HEK293 (cell line): Measurements from ENCODE around the gene BIN1.

Source experiments
- CTCF ChIA-PET: fragments of 350-600 bp; formaldehyde crosslinking; extraction: SDS; loops from one replicate; lab custom pipeline; 2021; ENCODE audit warnings: antibody characterized with exemption; lab: Yijun Ruan, JAX
- POLR2A ChIA-PET: fragments of 300-600 bp; formaldehyde crosslinking; extraction: SDS; loops from one replicate; lab custom pipeline; 2020; ENCODE audit warnings: antibody characterized with exemption, inconsistent platforms; lab: Yijun Ruan, JAX
- H3K27ac ChIP-seq: fragments of 200-500 bp; sonication (Bioruptor generic); 2 replicates; pipeline ENCODE4 v1.5.1; 2014; ENCODE audit warnings: low read depth, low read length, control low read depth, inconsistent platforms; ENCODE audit errors: extremely low read depth
- H3K36me3 ChIP-seq, 2 experiments: fragments of 200-500 bp in 1 of 2; sonication (Bioruptor generic) in 1 of 2; 1 replicate in 1 of 2; 2 replicates in 1 of 2; pipeline ENCODE4 v1.5.1; 2014 to 2017; ENCODE audit warnings: inconsistent platforms in 2 of 2, low read length in 2 of 2; ENCODE audit not compliant: control insufficient read depth in 2 of 2, insufficient read depth in 1 of 2
- H3K4me1 ChIP-seq: fragments of 200-500 bp; sonication (Bioruptor generic); 2 replicates; pipeline ENCODE4 v1.5.1; 2014; ENCODE audit warnings: mild to moderate bottlenecking, low read length, inconsistent platforms; ENCODE audit not compliant: control insufficient read depth, insufficient read depth
- H3K4me3 ChIP-seq: 2 replicates; pipeline ENCODE4 v1.5.1; 2011; ENCODE audit warnings: low read depth, mild to moderate bottlenecking, control low read depth, low read length, moderate library complexity
- H3K9me3 ChIP-seq: fragments of 200-500 bp; sonication (Bioruptor generic); 2 replicates; pipeline ENCODE4 v1.5.1; 2014; ENCODE audit warnings: low read depth, low read length, inconsistent platforms; ENCODE audit not compliant: control insufficient read depth, insufficient read depth
- GLI2 ChIP-seq: fragments of 450-650 bp; formaldehyde crosslinking; IDR thresholded peaks from 2 replicates; pipeline ENCODE4; 2017; ENCODE audit warnings: missing biosample characterization, missing genetic modification characterization, low read depth, borderline replicate concordance
- PRDM1 ChIP-seq: fragments of 450-650 bp; formaldehyde crosslinking; IDR thresholded peaks from 2 replicates; pipeline ENCODE4; 2016; ENCODE audit warnings: missing biosample characterization, missing genetic modification characterization
- SP2 ChIP-seq: fragments of 450-650 bp; formaldehyde crosslinking; IDR thresholded peaks from 2 replicates; pipeline ENCODE4 v1.5.1; 2016; ENCODE audit warnings: missing biosample characterization, missing genetic modification characterization
- ZBTB48 ChIP-seq: fragments of 450-650 bp; formaldehyde crosslinking; IDR thresholded peaks from 2 replicates; pipeline ENCODE4 v1.5.1; 2016; ENCODE audit warnings: missing biosample characterization, missing genetic modification characterization
- ZFP37 ChIP-seq: fragments of 450-650 bp; formaldehyde crosslinking; IDR thresholded peaks from 2 replicates; pipeline ENCODE4 v1.5.1; 2016; ENCODE audit warnings: missing biosample characterization, missing genetic modification characterization
- ZFP69B ChIP-seq: fragments of 450-650 bp; formaldehyde crosslinking; IDR thresholded peaks from 2 replicates; pipeline ENCODE4 v1.5.1; 2016; ENCODE audit warnings: missing biosample characterization, missing genetic modification characterization
- ZIC2 ChIP-seq: fragments of 450-650 bp; formaldehyde crosslinking; IDR thresholded peaks from 2 replicates; pipeline ENCODE4 v1.5.1; 2016; ENCODE audit warnings: missing biosample characterization, missing genetic modification characterization
- ZNF169 ChIP-seq: fragments of 450-650 bp; formaldehyde crosslinking; IDR thresholded peaks from 2 replicates; pipeline ENCODE4 v1.5.1; 2016; ENCODE audit warnings: missing biosample characterization, missing genetic modification characterization
- ZNF211 ChIP-seq: fragments of 450-650 bp; formaldehyde crosslinking; IDR thresholded peaks from 2 replicates; pipeline ENCODE4 v1.5.1; 2016; ENCODE audit warnings: low read depth, missing biosample characterization, missing genetic modification characterization
- ZNF214 ChIP-seq: fragments of 450-650 bp; formaldehyde crosslinking; IDR thresholded peaks from 2 replicates; pipeline ENCODE4 v1.5.1; 2017; ENCODE audit warnings: missing biosample characterization, mild to moderate bottlenecking, missing genetic modification characterization, borderline replicate concordance
- ZNF335 ChIP-seq: fragments of 450-650 bp; formaldehyde crosslinking; conservative IDR thresholded peaks from 2 replicates; pipeline ENCODE4 v1.5.1; 2016; ENCODE audit warnings: missing biosample characterization, missing genetic modification characterization
- ZNF341 ChIP-seq: fragments of 450-650 bp; formaldehyde crosslinking; IDR thresholded peaks from 2 replicates; pipeline ENCODE4; 2016; ENCODE audit warnings: low read depth, missing biosample characterization, missing genetic modification characterization
- ZNF366 ChIP-seq: fragments of 450-650 bp; formaldehyde crosslinking; conservative IDR thresholded peaks from 2 replicates; pipeline ENCODE4 v1.5.1; 2016; ENCODE audit warnings: missing biosample characterization, missing genetic modification characterization
- ZNF416 ChIP-seq: fragments of 450-650 bp; formaldehyde crosslinking; IDR thresholded peaks from 2 replicates; pipeline ENCODE4 v1.5.1; 2016; ENCODE audit warnings: missing biosample characterization, missing genetic modification characterization
- ZNF530 ChIP-seq: fragments of 450-650 bp; formaldehyde crosslinking; IDR thresholded peaks from 2 replicates; pipeline ENCODE4 v1.5.1; 2016; ENCODE audit warnings: low read depth, missing biosample characterization, missing genetic modification characterization
- ZNF555 ChIP-seq: fragments of 450-650 bp; formaldehyde crosslinking; conservative IDR thresholded peaks from 2 replicates; pipeline ENCODE4 v1.5.1; 2017; ENCODE audit warnings: missing biosample characterization, mild to moderate bottlenecking, missing genetic modification characterization, inconsistent platforms
- ZNF560 ChIP-seq: fragments of 450-650 bp; formaldehyde crosslinking; IDR thresholded peaks from 2 replicates; pipeline ENCODE4 v1.5.1; 2017; ENCODE audit warnings: missing biosample characterization, missing genetic modification characterization, borderline replicate concordance
- ZNF585B ChIP-seq: fragments of 450-650 bp; formaldehyde crosslinking; IDR thresholded peaks from 2 replicates; pipeline ENCODE4 v1.5.1; 2016; ENCODE audit warnings: missing biosample characterization, missing genetic modification characterization
- ZNF600 ChIP-seq: fragments of 450-650 bp; formaldehyde crosslinking; IDR thresholded peaks from 2 replicates; pipeline ENCODE4 v1.5.1; 2016; ENCODE audit warnings: missing biosample characterization, missing genetic modification characterization
- ZNF654 ChIP-seq: fragments of 450-650 bp; formaldehyde crosslinking; IDR thresholded peaks from 2 replicates; pipeline ENCODE4 v1.5.1; 2016; ENCODE audit warnings: low read depth, missing biosample characterization, missing genetic modification characterization
- ZNF692 ChIP-seq: fragments of 450-650 bp; formaldehyde crosslinking; IDR thresholded peaks from 2 replicates; pipeline ENCODE4 v1.5.1; 2016; ENCODE audit warnings: missing biosample characterization, missing genetic modification characterization
- ZNF707 ChIP-seq: fragments of 450-650 bp; formaldehyde crosslinking; IDR thresholded peaks from 2 replicates; pipeline ENCODE4 v1.5.1; 2016; ENCODE audit warnings: missing biosample characterization, missing genetic modification characterization
- ZNF777 ChIP-seq: fragments of 450-650 bp; formaldehyde crosslinking; IDR thresholded peaks from 2 replicates; pipeline ENCODE4 v1.5.1; 2017; ENCODE audit warnings: missing biosample characterization, missing genetic modification characterization, borderline replicate concordance

The BIN1 gene

GRCh38 chr2:127049927-127050802 is 56.8 kb downstream of the BIN1 start (continued):
- TF ChIP-seq ZNF692 (tag by site-specific recombination): peak; percentile 44; the same call in 1 of the 2 replicates
- TF ChIP-seq ZFP69B (tag by site-specific recombination): peak; percentile 50; the same call in 1 of the 2 replicates
- no peak for TF ChIP-seq GLI2 (tag by site-specific recombination)
- TF ChIP-seq ZNF777 (tag by site-specific recombination): peak; percentile 67; the same call in 1 of the 2 replicates
- TF ChIP-seq PRDM1 (tag by site-specific recombination): no peak
- peak; percentile 41; the same call in 1 of the 2 replicates for TF ChIP-seq ZNF600
- TF ChIP-seq ZNF366 (tag by site-specific recombination): peak; percentile 67
- no peak for TF ChIP-seq ZNF416 (tag by site-specific recombination)
- 0 out of 2 replicates have a peak, but pooled peaks have one; percentile 16 for TF ChIP-seq SP2 (tag by site-specific recombination)
- TF ChIP-seq ZNF654 (tag by site-specific recombination): peak; percentile 82
- TF ChIP-seq ZNF335 (tag by site-specific recombination): peak; percentile 48
- TF ChIP-seq ZNF341 (tag by site-specific recombination): peak; percentile 80
- no peak for TF ChIP-seq ZNF530
- TF ChIP-seq ZBTB48 (tag by site-specific recombination): peak; percentile 79; the same call in 1 of the 2 replicates
- no peak for TF ChIP-seq ZNF585B (tag by site-specific recombination)

GRCh38 chr2:127048969-127049897 is 57.7 kb downstream of the BIN1 start:
- Histone ChIP-seq H3K27ac (no peak overlapping the region), H3K9me3 (no peaks in the 10 kb centered on the region), H3K4me1 (no peaks in the 10 kb centered on the region), H3K36me3 (no peaks in the 10 kb centered on the region), H3K4me3 (no peak overlapping the region)
- TF ChIP-seq ZNF169 (tag by site-specific recombination): no peak
- peak; percentile 68 for TF ChIP-seq ZIC2
- POLR2A ChIA-PET: no interaction called here
- CTCF ChIA-PET: interaction anchor here (0.6 to 2.0 kb wide), 11 partner anchors 10 to 559 kb away, joined by 3 to 10 read pairs (median 4); no protein-coding TSS in a partner anchor

- H3K4me1 ChIP-seq: no peaks in the 10 kb centered on the region
- CTCF ChIA-PET: interaction anchor here (0.7 kb wide), 1 partner anchor 246 kb away, joined by 4 read pairs; no protein-coding TSS in a partner anchor
- H3K27ac ChIP-seq: no peak overlapping the region
- POLR2A ChIA-PET: no interaction called here
- no peak for TF ChIP-seq ZFP37 (tag by site-specific recombination)
- no peak for TF ChIP-seq ZNF707
- TF ChIP-seq ZNF214 (tag by site-specific recombination): no peak
- TF ChIP-seq ZNF555: no peak
- no peak for TF ChIP-seq ZNF211
- no peak for TF ChIP-seq ZNF416 (tag by site-specific recombination)
- no peak for TF ChIP-seq ZNF560
- H3K4me3 ChIP-seq: no peak overlapping the region
- H3K9me3 ChIP-seq: no peaks in the 10 kb centered on the region
- no peaks in the 10 kb centered on the region for H3K36me3 ChIP-seq
Observed at GRCh38 chr2:127048618-127048935, 58.4 kb downstream of the BIN1 start.
